Right lobe of liver (tissue), 6 donors: Measurements from ENCODE around the gene MAGOH. TPM values are rescaled to one million over a fixed set of nuclear protein-coding genes. Genes with fewer than 3 reads are reported as not detected.

Experiments
- ATAC-seq, 4 donors: fragments of 200-7000 bp; cut with Tn5 transposase; one replicate each; pipeline ENCODE4 v1.9.1; 2020; ENCODE audit warnings: mild to moderate bottlenecking in 4 of 4, moderate library complexity in 4 of 4
- DNase-seq, 3 donors: peaks; one replicate each; pipeline ENCODE4 v3.0.0-alpha.2; 2020
- H3K27ac ChIP-seq, 3 donors: fragments of 200-600 bp; one replicate each; pipeline ENCODE4 v1.8.0; 2022
- H3K27me3 ChIP-seq, 2 donors: fragments of 200-600 bp; one replicate each; pipeline ENCODE4 v1.8.0; 2022
- H3K36me3 ChIP-seq, 4 donors: fragments of 200-600 bp; sonication (generic) in 1 of 4; one replicate each; pipeline versions ENCODE4 v1.5.1 to v1.8.0; 2017 to 2022; ENCODE audit warnings: control low read depth in 1 of 4
- H3K4me1 ChIP-seq, 4 donors: fragments of 200-600 bp; sonication (generic) in 1 of 4; one replicate each; pipeline versions ENCODE4 v1.5.1 to v1.8.0; 2017 to 2022; ENCODE audit warnings: control low read depth in 1 of 4
- H3K4me3 ChIP-seq, 3 donors: fragments of 200-600 bp; one replicate each; pipeline ENCODE4 v1.8.0; 2022
- H3K9me3 ChIP-seq, 4 donors: fragments of 200-600 bp; sonication (generic) in 1 of 4; one replicate each; pipeline versions ENCODE4 v1.5.1 to v1.8.0; 2017 to 2022; ENCODE audit warnings: control low read depth in 1 of 4
- POLR2A ChIP-seq: fragments of 450-650 bp; IDR thresholded peaks from one replicate; pipeline ENCODE4 v1.6.1; 2017; ENCODE audit warnings: antibody characterized with exemption, mild to moderate bottlenecking
- WGBS: methylation state at CpG from one replicate; pipeline ENCODE4 v1.1.6; 2018; ENCODE audit warnings: low coverage, low lambda C conversion rate; ENCODE audit not compliant: insufficient coverage; ENCODE audit errors: missing lambda C conversion rate; 5-methylcytosine and 5-hydroxymethylcytosine counted together
- intact Hi-C, 2 donors: fragments of 100-400 bp; cut with DNase I; formaldehyde crosslinking; loops; one replicate each; pipeline versions ENCODE4 v1.11.2 to v1.14.1; 2022
- long read RNA-seq: library from polyadenylated mRNA; unstranded; transcript quantifications from one replicate; pipeline ENCODE4 v2.0.0, GENCODE V29; 2019
- total RNA-seq, 6 experiments: library from RNA; depleted of rRNA in 2 of 6; stranded (reverse); fragments of >200 nt in 2 of 6; fragmentation: NEBNext Ultra II Directional in 3 of 6; extraction: Animal tissue kit (Norgen Biotek cat#: 25700) in 3 of 6; gene quantifications; one replicate each; pipeline versions ENCODE4 v1.1.0 to v1.2.4, GENCODE V29; 2016 to 2023
- TF ChIP-seq, protein P1 (sequence below), 4 donors: fragments of 200-600 bp in 3 of 4; fragments of 450-650 bp in 1 of 4; IDR thresholded peaks; one replicate each; pipeline versions ENCODE4 v1.5.1 to v1.8.0; 2016 to 2022; ENCODE audit warnings: antibody characterized with exemption in 4 of 4, mild to moderate bottlenecking in 2 of 4
- donor health status: DM: no; HTN: yes; CAD: no.
- donor health status: DM: no; HTN: no; CAD: no.
- donor health status: DM: no; HTN: no; CAD: no.
- donor health status: DM: no; HTN: yes; CAD: no.
- donor health status: DM: no; HTN: yes; CAD: no.

MAGOH gene
- total RNA-seq, result 10 to 100 TPM; 10.9 to 28.1 (median 19.4) TPM
- long read RNA-seq, partial matches to known transcripts, result 0 of 3 reads
- long read RNA-seq, other reads (novel, unspliced or antisense), result 1 of 3 reads

DNA sequence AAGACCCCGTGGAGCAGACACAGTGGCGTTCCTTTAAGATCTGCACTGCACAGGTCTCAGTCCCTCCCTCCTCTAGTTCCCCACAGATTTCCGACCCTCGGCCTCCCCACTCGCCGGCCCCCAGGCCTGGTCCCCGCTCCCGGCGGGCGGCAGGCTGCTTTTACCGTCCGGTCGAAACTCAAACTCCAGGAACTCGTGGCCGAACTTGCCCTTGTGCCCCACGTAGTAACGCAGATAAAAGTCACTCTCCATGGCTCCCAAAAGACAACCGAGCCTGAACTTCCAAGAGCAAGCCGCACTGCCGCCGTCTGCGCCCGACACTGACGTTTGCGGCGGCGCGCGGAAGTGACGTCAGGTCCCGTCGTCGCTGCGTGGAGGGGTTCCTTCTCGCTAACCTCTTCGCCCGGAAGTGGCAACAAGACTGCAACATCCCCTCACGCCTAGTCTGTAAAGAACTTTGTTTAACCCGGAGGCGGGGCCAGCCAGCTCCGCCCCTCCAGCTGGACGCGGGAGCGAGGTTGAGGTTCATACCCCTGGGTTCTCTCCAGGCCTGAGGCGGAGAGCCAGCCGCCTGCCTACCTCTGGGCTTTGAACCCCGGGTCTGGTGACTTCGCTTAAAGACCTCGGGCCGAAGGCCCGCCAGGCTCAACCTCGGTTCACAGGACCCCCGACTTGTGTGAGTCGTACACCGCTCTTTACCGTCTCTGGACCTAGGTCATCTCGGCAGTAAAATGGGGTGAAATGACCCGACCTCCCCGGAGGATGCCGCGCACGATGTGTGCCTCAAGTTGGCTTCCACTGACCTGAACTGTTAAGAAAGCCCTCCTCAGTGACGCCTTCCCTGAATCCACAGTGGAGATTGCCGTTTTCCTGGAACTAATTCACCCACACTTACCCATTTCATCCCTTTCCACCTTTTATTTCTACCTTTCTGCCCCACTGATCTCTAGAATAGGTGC, at the start of gene MAGOH:
Gene MAGOH, minus strand, starts transcription at position 322 of the 959 bp plus-strand sequence. Its CDS starts 70 bp downstream, at position 252.
- peak; percentile 94 to 98 (median 98) for DNase-seq
- 4% methylated on average over 42 of the region's 64 CpGs for WGBS
- H3K4me3 ChIP-seq, result peak within 1 kb of the TSS; percentile 96 to 97 (median 97)
- no peaks in the 10 kb centered on the region for H3K27me3 ChIP-seq
- intact Hi-C loops, result no loop called here
- H3K9me3 ChIP-seq, result no peaks in the 10 kb centered on the region
- H3K36me3 ChIP-seq, result peaks cover 4 to 25% (median 6%) of the 10 kb centered on the region in 4 donors
- H3K27ac ChIP-seq, result peak within 1 kb of the TSS; percentile 18 to 76 (median 64)
- peaks cover 0 to 26% (median 9%) of the 10 kb centered on the region in 4 donors for H3K4me1 ChIP-seq
- ATAC-seq, result peak; percentile 98 to 99 (median 99)
- TF ChIP-seq, protein P1, sequence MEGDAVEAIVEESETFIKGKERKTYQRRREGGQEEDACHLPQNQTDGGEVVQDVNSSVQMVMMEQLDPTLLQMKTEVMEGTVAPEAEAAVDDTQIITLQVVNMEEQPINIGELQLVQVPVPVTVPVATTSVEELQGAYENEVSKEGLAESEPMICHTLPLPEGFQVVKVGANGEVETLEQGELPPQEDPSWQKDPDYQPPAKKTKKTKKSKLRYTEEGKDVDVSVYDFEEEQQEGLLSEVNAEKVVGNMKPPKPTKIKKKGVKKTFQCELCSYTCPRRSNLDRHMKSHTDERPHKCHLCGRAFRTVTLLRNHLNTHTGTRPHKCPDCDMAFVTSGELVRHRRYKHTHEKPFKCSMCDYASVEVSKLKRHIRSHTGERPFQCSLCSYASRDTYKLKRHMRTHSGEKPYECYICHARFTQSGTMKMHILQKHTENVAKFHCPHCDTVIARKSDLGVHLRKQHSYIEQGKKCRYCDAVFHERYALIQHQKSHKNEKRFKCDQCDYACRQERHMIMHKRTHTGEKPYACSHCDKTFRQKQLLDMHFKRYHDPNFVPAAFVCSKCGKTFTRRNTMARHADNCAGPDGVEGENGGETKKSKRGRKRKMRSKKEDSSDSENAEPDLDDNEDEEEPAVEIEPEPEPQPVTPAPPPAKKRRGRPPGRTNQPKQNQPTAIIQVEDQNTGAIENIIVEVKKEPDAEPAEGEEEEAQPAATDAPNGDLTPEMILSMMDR (IDR thresholded peaks at IDR 0.05), result no peak
- peak; percentile 68 for TF ChIP-seq POLR2A

DNA sequence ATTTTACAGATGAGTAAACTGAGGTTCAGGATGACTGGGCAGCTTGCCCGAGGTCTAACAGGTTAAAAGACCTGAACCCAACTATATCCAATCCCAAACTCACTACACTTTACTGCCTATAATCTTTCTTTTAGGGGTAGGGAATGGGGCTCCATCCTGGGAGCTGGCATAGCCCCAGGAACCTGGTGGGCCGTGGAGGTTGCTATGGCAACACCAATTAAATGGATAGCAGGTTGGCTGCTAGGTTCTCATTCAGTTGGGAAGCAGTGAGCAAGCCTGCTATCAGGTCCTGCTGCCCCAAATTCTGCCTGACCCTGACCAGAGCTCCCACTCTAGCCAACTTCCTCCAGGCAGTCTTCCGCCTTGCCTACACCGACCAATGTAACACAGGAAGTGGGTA, 48.6 kb upstream of the MAGOH start:
- TF ChIP-seq POLR2A, result no peak
- TF ChIP-seq, protein P1 (IDR thresholded peaks at IDR 0.05), result no peak
- Histone ChIP-seq H3K9me3 (no peaks in the 10 kb centered on the region), H3K27ac (no peak overlapping the region), H3K36me3 (no peaks in the 10 kb centered on the region), H3K4me3 (no peak overlapping the region), H3K27me3 (no peaks in the 10 kb centered on the region), H3K4me1 (no peaks in the 10 kb centered on the region)
- ATAC-seq (no peak), DNase-seq (no peak)
- 39% methylated on average over 2 of the region's 4 CpGs for WGBS
- intact Hi-C loops, result no loop called here

DNA sequence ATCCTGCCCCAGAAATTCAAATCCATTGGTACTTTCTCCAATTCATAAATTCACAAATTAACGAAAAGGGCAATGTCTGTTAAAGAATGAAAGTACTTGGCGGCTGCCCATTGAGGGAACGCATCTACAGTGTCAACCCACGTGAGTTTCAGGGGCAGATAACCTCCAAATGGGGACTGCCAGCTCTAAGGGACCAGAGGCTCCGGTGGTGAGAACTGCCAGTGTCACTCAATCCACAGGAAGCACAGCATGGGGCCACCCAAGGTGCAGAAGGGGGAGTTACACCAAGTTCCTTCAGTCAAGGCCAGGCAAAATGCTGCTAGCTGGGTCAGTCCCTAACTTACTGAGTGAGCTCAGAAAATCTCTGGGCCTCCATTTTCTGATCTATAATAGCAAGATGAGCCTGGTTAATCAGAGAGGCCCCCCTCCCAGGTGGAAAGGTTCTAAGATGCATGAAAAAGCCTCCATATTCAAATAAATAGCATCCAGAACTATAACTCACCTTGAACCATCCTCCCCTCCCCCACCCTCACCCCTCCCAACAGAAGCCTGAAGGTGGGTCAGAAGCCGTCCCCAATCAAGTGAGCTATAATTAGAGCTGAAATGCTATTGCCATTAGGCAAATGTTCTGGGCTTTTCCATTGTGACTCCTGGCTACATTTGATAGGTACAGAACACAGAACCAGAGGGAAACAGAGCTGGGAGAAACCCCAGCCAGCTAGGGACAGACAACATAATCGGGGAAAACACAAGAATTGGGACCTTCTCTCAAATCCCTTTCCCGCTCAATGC, 47.8 kb upstream of the MAGOH start:
- DNase-seq, result no peak
- WGBS, result 45% methylated on average over 6 of the region's 8 CpGs

DNA sequence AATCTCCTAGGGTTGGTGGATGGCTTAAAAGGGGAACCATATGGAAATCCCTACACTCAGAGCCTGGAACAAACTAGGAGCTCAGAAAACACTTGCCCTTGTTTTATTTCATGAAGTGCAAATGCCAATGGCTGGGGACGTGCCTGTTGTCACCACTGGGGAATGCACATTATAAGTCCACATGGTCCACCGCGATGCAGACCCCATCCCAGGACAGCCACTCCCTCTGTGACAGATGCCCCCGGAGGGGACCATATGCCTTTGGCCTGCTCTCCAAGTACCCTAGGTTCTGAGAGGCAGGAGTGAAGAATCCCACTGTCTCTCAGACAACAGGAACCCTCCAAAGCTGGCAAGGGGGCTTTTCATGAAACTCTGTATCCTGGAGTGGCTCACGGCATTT, 47.2 kb upstream of the MAGOH start:
- H3K36me3 ChIP-seq, result no peaks in the 10 kb centered on the region
- TF ChIP-seq POLR2A, result no peak
- TF ChIP-seq, protein P1 (IDR thresholded peaks at IDR 0.05), result no peak
- H3K4me1 ChIP-seq, result no peaks in the 10 kb centered on the region
- intact Hi-C loops, result no loop called here
- no peaks in the 10 kb centered on the region for H3K9me3 ChIP-seq
- 83% methylated on average over 2 of the region's 5 CpGs for WGBS
- no peak overlapping the region for H3K4me3 ChIP-seq
- H3K27ac ChIP-seq, result no peak overlapping the region
- DNase-seq (no peak), ATAC-seq (no peak)
- H3K27me3 ChIP-seq, result no peaks in the 10 kb centered on the region

More for the DNA sequence above, 47.8 kb upstream of the MAGOH start:
- no peak overlapping the region for H3K4me3 ChIP-seq
- intact Hi-C loops, result no loop called here
- no peak for ATAC-seq
- H3K27me3 ChIP-seq, result no peaks in the 10 kb centered on the region
- TF ChIP-seq, protein P1 (IDR thresholded peaks at IDR 0.05), result no peak
- TF ChIP-seq POLR2A, result no peak
- no peaks in the 10 kb centered on the region for H3K4me1 ChIP-seq
- no peaks in the 10 kb centered on the region for H3K36me3 ChIP-seq
- no peak overlapping the region for H3K27ac ChIP-seq
- H3K9me3 ChIP-seq, result no peaks in the 10 kb centered on the region
